Chondrocyte (in vitro differentiated cells): ENCODE results near the gene NRP2. TPM values are rescaled to one million over a fixed set of nuclear protein-coding genes. Genes with fewer than 3 reads are reported as not detected.

Experiments
- DNase-seq: peaks from one replicate; pipeline ENCODE4 v3.0.0; 2021; ENCODE audit warnings: mixed read lengths, low spot score
- H3K27ac Mint-ChIP-seq: one replicate; pipeline ENCODE4 v1.8.0; 2021; ENCODE audit warnings: mild to moderate bottlenecking, moderate library complexity, mixed read lengths; ENCODE audit not compliant: unreplicated experiment
- H3K27me3 Mint-ChIP-seq: 2 replicates; pipeline ENCODE4 v1.8.0; 2021; ENCODE audit warnings: low read depth, mixed read lengths
- H3K36me3 Mint-ChIP-seq: 2 replicates; pipeline ENCODE4 v1.8.0; 2021; ENCODE audit warnings: low read depth, mixed read lengths
- H3K4me1 Mint-ChIP-seq: 2 replicates; pipeline ENCODE4 v1.8.0; 2021; ENCODE audit warnings: low read depth, mild to moderate bottlenecking, mixed read lengths
- H3K4me3 Mint-ChIP-seq: one replicate; pipeline ENCODE4 v1.8.0; 2021; ENCODE audit warnings: mild to moderate bottlenecking, moderate library complexity, mixed read lengths; ENCODE audit not compliant: unreplicated experiment
- H3K9me3 Mint-ChIP-seq: 2 replicates; pipeline ENCODE4 v1.8.0; 2021; ENCODE audit warnings: low read depth, mixed read lengths
- total RNA-seq: library from RNA; stranded (reverse); gene quantifications from 3 replicates; pipeline ENCODE4 v1.2.1, GENCODE V29; 2021
- TF ChIP-seq, protein P1 (sequence below): fragments of 200-600 bp; sonication (generic); IDR thresholded peaks from 2 replicates; pipeline ENCODE4 v1.5.0; 2021; ENCODE audit warnings: antibody characterized with exemption, mild to moderate bottlenecking, moderate library complexity

NRP2 gene
- total RNA-seq, 1 donor from 2014 or later, result 34.5 TPM

DNA sequence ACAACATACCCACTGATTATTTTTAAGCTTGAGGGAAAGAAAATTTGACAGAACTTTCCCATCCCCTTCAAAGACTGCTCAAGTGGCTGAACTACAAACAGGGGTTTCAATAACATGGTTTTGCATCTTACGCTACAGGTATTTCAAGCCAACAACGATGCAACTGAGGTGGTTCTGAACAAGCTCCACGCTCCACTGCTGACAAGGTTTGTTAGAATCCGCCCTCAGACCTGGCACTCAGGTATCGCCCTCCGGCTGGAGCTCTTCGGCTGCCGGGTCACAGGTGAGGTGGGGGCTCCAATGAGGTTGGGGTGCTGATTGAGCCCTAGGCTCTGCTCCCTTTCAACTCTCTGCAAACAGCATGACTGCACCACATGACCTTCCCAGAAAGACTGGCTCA, 58.1 kb downstream of the NRP2 start:
- peaks cover 18% of the 10 kb centered on the region for H3K4me1 Mint-ChIP-seq
- H3K27me3 Mint-ChIP-seq, result no peaks in the 10 kb centered on the region
- no peak overlapping the region for H3K4me3 Mint-ChIP-seq
- no peak for DNase-seq
- H3K9me3 Mint-ChIP-seq, result no peaks in the 10 kb centered on the region
- H3K36me3 Mint-ChIP-seq, result peaks cover 31% of the 10 kb centered on the region
- no peak overlapping the region for H3K27ac Mint-ChIP-seq
- TF ChIP-seq, protein P1, sequence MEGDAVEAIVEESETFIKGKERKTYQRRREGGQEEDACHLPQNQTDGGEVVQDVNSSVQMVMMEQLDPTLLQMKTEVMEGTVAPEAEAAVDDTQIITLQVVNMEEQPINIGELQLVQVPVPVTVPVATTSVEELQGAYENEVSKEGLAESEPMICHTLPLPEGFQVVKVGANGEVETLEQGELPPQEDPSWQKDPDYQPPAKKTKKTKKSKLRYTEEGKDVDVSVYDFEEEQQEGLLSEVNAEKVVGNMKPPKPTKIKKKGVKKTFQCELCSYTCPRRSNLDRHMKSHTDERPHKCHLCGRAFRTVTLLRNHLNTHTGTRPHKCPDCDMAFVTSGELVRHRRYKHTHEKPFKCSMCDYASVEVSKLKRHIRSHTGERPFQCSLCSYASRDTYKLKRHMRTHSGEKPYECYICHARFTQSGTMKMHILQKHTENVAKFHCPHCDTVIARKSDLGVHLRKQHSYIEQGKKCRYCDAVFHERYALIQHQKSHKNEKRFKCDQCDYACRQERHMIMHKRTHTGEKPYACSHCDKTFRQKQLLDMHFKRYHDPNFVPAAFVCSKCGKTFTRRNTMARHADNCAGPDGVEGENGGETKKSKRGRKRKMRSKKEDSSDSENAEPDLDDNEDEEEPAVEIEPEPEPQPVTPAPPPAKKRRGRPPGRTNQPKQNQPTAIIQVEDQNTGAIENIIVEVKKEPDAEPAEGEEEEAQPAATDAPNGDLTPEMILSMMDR, result no peak

GRCh38 chr2:205741256-205741978, 59.1 kb downstream of the NRP2 start:
- H3K27me3 Mint-ChIP-seq, result no peaks in the 10 kb centered on the region
- peaks cover 31% of the 10 kb centered on the region for H3K36me3 Mint-ChIP-seq
- no peak for DNase-seq
- H3K4me3 Mint-ChIP-seq, result no peak overlapping the region
- no peak overlapping the region for H3K27ac Mint-ChIP-seq
- TF ChIP-seq, protein P1, result no peak
- H3K9me3 Mint-ChIP-seq, result no peaks in the 10 kb centered on the region
- peaks cover 18% of the 10 kb centered on the region for H3K4me1 Mint-ChIP-seq

DNA sequence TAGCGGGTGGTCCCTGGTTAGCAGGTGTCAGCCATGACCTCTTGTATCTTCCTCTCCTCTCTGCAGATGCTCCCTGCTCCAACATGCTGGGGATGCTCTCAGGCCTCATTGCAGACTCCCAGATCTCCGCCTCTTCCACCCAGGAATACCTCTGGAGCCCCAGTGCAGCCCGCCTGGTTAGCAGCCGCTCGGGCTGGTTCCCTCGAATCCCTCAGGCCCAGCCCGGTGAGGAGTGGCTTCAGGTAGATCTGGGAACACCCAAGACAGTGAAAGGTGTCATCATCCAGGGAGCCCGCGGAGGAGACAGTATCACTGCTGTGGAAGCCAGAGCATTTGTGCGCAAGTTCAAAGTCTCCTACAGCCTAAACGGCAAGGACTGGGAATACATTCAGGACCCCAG, 60.8 kb downstream of the NRP2 start:
- Mint-ChIP-seq H3K27me3 (no peaks in the 10 kb centered on the region), H3K27ac (no peak overlapping the region), H3K36me3 (peaks cover 30% of the 10 kb centered on the region), H3K9me3 (no peaks in the 10 kb centered on the region), H3K4me1 (peaks cover 24% of the 10 kb centered on the region), H3K4me3 (no peak overlapping the region)
- DNase-seq, result no peak
- TF ChIP-seq, protein P1, result no peak

- peaks cover 20% of the 10 kb centered on the region for H3K4me1 Mint-ChIP-seq
- no peaks in the 10 kb centered on the region for H3K27me3 Mint-ChIP-seq
- H3K36me3 Mint-ChIP-seq, result peaks cover 27% of the 10 kb centered on the region
- H3K4me3 Mint-ChIP-seq, result no peak overlapping the region
- peak overlapping the region; percentile 76 for H3K27ac Mint-ChIP-seq
- TF ChIP-seq, protein P1, result no peak
- no peaks in the 10 kb centered on the region for H3K9me3 Mint-ChIP-seq
- DNase-seq, result no peak
Observed at GRCh38 chr2:205744074-205744591, 61.8 kb downstream of the NRP2 start.

DNA sequence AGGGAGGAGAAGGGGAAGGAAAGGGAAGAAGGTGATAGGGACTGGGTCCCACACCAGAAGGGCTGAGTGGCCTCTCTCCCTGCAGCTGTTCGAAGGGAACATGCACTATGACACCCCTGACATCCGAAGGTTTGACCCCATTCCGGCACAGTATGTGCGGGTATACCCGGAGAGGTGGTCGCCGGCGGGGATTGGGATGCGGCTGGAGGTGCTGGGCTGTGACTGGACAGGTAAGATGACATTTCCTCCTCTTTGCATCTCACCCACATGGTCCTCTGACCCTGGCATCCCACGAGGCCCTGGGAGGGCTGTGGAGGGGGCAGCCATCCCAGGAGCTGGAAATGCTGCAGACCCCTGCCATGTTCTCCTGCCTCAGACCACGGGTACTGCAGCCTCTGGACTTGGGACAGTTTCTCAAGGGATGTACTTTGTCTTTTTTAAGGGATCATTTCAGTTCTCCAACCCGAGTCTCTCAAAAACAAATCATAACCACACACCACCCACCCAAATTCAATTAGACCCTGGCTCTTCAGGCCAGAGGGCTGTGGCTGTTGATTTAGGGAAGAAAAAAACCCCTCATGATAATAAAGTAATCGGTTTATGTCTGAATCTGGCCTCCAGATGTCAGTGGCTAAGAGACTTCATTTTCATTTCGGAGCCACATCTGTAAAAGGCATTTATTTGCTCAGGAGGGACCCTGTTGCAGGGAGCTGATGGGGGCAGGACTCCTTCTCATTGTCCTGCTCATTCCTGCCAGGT, 63.5 kb downstream of the NRP2 start:
- peaks cover 25% of the 10 kb centered on the region for H3K4me1 Mint-ChIP-seq
- no peak overlapping the region for H3K4me3 Mint-ChIP-seq
- TF ChIP-seq, protein P1, result no peak
- no peak for DNase-seq
- no peaks in the 10 kb centered on the region for H3K27me3 Mint-ChIP-seq
- H3K9me3 Mint-ChIP-seq, result no peaks in the 10 kb centered on the region
- peaks cover 31% of the 10 kb centered on the region for H3K36me3 Mint-ChIP-seq
- H3K27ac Mint-ChIP-seq, result no peak overlapping the region
